ENCODE measurements around the gene CLCN6.

CLCN6 gene

GRCh38 chr1:11782127-11782708, 23.8 kb upstream of the CLCN6 start:
- TF ChIP-seq, protein P1, sequence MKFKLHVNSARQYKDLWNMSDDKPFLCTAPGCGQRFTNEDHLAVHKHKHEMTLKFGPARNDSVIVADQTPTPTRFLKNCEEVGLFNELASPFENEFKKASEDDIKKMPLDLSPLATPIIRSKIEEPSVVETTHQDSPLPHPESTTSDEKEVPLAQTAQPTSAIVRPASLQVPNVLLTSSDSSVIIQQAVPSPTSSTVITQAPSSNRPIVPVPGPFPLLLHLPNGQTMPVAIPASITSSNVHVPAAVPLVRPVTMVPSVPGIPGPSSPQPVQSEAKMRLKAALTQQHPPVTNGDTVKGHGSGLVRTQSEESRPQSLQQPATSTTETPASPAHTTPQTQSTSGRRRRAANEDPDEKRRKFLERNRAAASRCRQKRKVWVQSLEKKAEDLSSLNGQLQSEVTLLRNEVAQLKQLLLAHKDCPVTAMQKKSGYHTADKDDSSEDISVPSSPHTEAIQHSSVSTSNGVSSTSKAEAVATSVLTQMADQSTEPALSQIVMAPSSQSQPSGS (tag by site-specific recombination; IDR thresholded peaks at IDR 0.05; ENCODE audit: low read depth) = no peak
- TF ChIP-seq KLF7 (tag by site-specific recombination; IDR thresholded peaks at IDR 0.05; ENCODE audit: borderline replicate concordance) (no peak), ZBTB10 (tag by site-specific recombination; IDR thresholded peaks at IDR 0.05) (no peak), ZNF140 (tag by site-specific recombination; IDR thresholded peaks at IDR 0.05) (no peak), ZNF610 (tag by site-specific recombination; IDR thresholded peaks at IDR 0.05; ENCODE audit: borderline replicate concordance) (no peak), EGR2 (tag by site-specific recombination; IDR thresholded peaks at IDR 0.05; ENCODE audit: low read depth) (peak; percentile 65), ZNF175 (tag by site-specific recombination; IDR thresholded peaks at IDR 0.05) (no peak), ZNF433 (tag by site-specific recombination; IDR thresholded peaks at IDR 0.05; ENCODE audit: low read depth) (no peak), ZNF248 (tag by site-specific recombination; IDR thresholded peaks at IDR 0.05) (no peak), ZNF530 (tag by site-specific recombination; IDR thresholded peaks at IDR 0.05; ENCODE audit: low read depth) (no peak), YY2 (tag by site-specific recombination; IDR thresholded peaks at IDR 0.05) (no peak), ZNF555 (tag by site-specific recombination; conservative IDR thresholded peaks at IDR 0.05) (no peak), ZNF19 (tag by site-specific recombination; IDR thresholded peaks at IDR 0.05; ENCODE audit: low read depth) (no peak), IKZF3 (tag by site-specific recombination; IDR thresholded peaks at IDR 0.05) (no peak), ZIC2 (tag by site-specific recombination; IDR thresholded peaks at IDR 0.05) (0 out of 2 replicates have a peak, but pooled peaks have one; percentile 22), ZNF701 (tag by site-specific recombination; IDR thresholded peaks at IDR 0.05) (no peak), SCRT1 (tag by site-specific recombination; IDR thresholded peaks at IDR 0.05; ENCODE audit: borderline replicate concordance) (no peak), SALL2 (tag by site-specific recombination; IDR thresholded peaks at IDR 0.05; ENCODE audit: borderline replicate concordance) (no peak), ZFHX2 (tag by site-specific recombination; conservative IDR thresholded peaks at IDR 0.05) (peak; percentile 32), ZNF155 (tag by site-specific recombination; IDR thresholded peaks at IDR 0.05) (no peak), ZNF785 (tag by site-specific recombination; IDR thresholded peaks at IDR 0.05) (no peak), SP7 (tag by site-specific recombination; IDR thresholded peaks at IDR 0.05) (no peak), ZNF664 (tag by site-specific recombination; IDR thresholded peaks at IDR 0.05) (no peak), ZNF548 (tag by site-specific recombination; IDR thresholded peaks at IDR 0.05) (no peak)
- TF ChIP-seq, protein P2, sequence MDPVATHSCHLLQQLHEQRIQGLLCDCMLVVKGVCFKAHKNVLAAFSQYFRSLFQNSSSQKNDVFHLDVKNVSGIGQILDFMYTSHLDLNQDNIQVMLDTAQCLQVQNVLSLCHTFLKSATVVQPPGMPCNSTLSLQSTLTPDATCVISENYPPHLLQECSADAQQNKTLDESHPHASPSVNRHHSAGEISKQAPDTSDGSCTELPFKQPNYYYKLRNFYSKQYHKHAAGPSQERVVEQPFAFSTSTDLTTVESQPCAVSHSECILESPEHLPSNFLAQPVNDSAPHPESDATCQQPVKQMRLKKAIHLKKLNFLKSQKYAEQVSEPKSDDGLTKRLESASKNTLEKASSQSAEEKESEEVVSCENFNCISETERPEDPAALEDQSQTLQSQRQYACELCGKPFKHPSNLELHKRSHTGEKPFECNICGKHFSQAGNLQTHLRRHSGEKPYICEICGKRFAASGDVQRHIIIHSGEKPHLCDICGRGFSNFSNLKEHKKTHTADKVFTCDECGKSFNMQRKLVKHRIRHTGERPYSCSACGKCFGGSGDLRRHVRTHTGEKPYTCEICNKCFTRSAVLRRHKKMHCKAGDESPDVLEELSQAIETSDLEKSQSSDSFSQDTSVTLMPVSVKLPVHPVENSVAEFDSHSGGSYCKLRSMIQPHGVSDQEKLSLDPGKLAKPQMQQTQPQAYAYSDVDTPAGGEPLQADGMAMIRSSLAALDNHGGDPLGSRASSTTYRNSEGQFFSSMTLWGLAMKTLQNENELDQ (tag by site-specific recombination; IDR thresholded peaks at IDR 0.05; ENCODE audit: low read depth) = no peak
- Histone ChIP-seq H3K27ac (ENCODE audit: extremely low read depth, low read depth, low read length) (no peak overlapping the region), H3K4me3 (ENCODE audit: low read depth, low read length) (no peak overlapping the region), H3K4me1 (ENCODE audit: control insufficient read depth, insufficient read depth, low read length) (no peaks in the 10 kb centered on the region), H3K9me3 (ENCODE audit: control insufficient read depth, insufficient read depth, low read depth, low read length) (no peaks in the 10 kb centered on the region), H3K36me3 (ENCODE audit: control insufficient read depth in 2 of 2, insufficient read depth in 1 of 2, low read length in 2 of 2) (no peaks in the 10 kb centered on the region)
- CTCF ChIA-PET = interaction anchor here (1.1 kb wide), 1 partner anchor 12 kb away, joined by 4 read pairs; no protein-coding TSS in a partner anchor
- POLR2A ChIA-PET = no interaction called here

Data from HEK293 (cell line).